Hematopoietic multipotent progenitor cell treated with erythropoietin and hydrocortisone succinate and interleukin-3 and kit ligand, for 6 days (in vitro differentiated cells): ENCODE measurements around the gene UBP1.
"Not testable (repeated sequence)": the region's sequence is repeated elsewhere in the genome, so short reads cannot be mapped to it uniquely, and the experiment has no call there.

Experiments
- DNase-seq: peaks from one replicate; pipeline ENCODE4 v3.0.0-alpha.2; 2015

Gene UBP1

DNA sequence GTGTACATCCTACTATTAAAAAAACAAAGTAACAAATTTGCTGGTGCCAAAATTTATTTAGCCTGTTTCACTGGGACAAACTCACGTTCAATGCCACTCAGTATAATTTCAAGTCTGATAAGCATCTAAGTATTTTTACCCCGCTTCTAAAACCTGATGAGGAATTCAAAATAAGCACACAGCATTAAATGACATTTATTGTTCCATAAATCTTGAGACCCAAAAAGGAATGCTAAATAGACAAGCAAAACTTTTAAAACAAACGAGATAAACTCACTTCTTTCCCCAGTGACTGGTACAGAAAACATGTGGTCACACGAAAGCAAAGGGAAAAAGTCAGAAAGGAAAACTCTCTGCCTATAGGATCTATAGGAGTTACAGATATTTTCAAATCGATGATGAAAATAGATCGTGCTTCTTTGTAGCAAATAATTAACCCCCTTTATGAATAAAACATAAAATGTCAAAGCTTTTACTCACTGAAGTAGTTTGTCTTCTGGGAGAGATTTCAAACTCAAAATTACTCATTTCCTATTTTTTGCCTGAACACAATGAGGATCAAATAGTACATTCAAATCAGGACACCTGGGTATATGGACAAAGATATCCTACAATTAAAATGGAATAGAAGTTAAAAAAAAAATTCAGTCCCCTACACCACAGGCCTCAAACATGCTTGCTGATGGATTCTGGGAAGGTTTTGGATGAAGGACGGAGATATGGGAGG, 51.7 kb downstream of the UBP1 start:
- DNase-seq: no peak

DNA sequence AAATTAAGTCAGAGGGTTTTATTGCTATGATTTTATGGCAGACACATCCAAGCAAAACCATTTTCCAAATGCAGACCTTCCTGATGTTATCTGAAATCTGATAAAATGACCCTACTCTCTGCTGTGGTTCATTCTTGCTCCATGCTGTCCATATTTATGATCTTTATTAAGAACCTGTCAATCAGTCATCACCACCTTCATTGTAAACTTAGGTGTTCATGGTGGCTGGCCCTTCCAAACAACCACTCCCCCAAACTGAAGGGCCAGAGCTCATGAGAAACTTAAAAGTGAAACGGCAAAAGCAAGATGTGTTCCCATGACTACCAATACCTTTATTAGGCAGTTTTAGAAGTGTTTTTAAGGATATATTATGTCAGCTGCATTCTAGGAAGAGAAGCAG, 53.6 kb downstream of the UBP1 start:
- no peak for DNase-seq

DNA sequence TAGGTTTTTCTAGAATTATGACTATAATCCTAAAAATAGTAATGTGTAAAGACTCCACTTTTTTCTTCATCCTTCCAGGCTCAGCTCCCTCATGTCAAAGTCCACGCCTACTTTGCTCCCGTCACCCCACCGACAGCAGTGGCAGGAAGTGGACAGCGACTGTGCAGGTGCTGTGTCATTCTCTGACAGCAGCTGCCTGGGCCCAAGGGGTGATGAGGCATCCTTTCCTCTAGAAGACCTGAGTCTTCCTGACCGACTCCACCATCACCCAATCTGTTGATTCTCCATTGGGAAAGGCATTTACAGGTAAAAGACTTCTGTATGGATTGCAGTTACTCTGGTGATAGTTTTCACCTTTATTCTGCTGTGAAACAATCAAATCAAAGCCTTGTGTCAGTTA, 54.8 kb downstream of the UBP1 start:
- DNase-seq: peak; percentile 31

DNA sequence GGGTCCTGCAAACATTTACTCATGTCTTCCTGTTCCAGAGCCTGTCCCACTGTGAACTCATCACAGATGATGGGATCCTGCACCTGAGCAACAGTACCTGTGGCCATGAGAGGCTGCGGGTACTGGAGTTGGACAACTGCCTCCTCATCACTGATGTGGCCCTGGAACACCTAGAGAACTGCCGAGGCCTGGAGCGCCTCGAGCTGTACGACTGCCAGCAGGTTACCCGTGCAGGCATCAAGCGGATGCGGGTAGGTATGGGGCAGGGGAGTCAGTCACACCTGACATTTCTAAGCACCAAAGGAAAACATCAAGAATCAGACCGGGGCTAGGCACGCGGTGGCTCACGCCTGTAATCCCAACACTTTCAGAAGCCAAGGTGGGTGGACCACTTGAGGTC, 56.3 kb downstream of the UBP1 start:
- no peak for DNase-seq

DNA sequence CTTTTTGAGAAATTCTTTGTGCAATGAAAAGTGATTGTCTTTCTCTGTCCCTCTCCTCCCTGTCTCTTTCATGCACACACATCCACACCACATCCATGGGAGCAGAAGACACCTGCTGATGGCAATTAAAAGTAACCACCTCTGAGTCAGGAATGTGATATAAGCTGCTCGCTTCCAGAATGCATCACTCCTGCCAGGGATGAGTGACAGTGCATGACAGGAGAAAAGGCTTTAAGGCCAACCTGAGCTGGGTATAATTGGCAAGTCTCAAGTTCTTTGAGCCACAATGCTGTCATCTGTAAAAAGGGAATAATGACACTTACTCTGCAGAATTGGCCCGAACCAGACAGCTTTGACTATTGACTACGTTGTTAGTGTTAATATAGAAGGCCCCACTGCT, 59.6 kb downstream of the UBP1 start:
- no peak for DNase-seq

DNA sequence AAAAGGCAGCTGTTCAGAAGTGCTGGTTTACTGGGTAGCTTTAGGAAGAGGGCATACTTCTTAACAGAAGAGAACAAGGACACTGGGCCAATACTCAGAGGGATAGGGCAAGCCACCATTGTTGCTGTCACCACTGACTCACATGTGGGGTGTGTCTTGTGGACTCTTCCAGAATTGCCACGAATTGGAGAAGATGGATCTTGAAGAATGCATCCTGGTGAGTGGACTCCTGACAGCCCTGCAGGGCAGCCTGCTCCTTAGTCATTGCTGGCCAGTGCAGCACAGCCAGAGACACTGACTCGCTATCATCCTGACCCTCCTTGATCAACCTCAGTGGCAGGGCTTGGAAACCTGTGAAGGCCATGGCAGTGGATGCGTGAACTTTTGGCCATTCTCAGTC, 62.3 kb downstream of the UBP1 start:
- no peak for DNase-seq

DNA sequence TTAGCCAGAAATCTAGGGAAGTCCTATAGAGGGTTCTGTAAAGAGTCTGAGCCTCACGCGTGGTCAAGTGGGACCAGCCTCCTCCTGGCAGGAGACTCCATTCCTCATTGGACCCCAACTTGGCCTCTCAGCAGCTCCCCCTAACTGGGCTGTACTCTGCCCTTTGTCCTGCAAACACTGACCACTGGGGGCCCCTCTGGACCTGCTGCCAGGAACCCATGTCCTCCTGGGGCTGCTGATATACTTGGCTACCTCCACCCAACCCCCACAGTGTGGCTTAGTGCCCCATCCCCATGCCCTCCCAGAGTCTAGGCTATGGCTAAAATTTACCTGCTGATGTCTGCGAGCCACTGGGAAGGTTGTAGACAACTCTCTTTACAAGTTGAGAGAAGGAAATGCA, 62.7 kb downstream of the UBP1 start:
- DNase-seq: no peak

DNA sequence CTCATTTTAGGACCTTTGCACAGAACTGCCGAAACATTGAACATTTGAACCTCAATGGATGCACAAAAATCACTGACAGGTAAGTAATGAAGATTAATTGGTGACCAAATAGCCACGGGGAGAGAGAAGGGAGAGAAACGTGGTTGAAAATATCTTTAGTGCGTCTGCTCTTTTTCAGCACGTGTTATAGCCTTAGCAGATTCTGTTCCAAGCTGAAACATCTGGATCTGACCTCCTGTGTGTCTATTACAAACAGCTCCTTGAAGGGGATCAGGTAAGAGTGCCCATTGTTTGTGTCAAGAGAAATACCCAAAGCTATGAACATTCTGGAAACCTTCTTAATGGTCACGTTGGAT, 67.1 kb downstream of the UBP1 start:
- no peak for DNase-seq

DNA sequence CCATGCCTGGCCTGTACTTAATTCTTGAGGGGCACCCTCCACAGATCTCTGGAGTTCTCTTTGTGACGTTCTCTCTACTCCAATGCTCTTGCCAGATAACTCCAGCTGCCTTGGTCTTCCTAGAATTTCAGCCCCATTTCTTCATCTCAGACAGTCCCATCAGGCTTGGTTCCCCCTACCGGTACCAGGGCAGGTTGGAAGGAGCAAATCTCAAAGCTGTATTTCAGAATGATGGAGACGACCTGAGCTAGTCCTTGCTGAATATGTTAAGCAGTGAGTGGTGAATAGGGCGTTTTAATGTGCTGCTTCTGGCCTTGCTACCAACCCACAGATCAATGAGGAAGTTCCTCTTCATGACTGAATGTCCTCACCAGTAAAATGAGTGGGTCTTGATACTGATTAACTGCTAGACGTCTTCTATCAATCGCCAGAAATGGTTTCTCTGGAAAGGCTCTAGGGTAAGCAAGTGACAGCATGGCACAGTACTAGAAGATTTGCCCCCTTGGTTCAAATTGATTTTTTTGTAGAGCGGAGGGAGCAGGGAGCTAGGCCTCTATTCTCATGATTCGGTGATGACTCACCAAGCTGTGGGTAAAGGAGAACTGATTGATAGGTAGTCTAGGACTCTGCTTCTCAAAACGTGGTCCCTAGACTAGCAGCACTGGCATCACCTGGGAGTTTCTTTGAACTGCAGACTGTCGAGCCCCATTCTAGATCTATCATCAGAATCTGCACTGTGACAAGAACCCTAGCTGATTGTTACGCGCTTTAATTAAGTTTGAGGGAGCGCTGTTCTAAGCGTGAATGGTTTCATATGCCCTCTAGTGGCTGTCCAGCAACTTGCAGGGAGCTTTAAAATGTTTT, 67.8 kb downstream of the UBP1 start:
- DNase-seq: peak; percentile 86

DNA sequence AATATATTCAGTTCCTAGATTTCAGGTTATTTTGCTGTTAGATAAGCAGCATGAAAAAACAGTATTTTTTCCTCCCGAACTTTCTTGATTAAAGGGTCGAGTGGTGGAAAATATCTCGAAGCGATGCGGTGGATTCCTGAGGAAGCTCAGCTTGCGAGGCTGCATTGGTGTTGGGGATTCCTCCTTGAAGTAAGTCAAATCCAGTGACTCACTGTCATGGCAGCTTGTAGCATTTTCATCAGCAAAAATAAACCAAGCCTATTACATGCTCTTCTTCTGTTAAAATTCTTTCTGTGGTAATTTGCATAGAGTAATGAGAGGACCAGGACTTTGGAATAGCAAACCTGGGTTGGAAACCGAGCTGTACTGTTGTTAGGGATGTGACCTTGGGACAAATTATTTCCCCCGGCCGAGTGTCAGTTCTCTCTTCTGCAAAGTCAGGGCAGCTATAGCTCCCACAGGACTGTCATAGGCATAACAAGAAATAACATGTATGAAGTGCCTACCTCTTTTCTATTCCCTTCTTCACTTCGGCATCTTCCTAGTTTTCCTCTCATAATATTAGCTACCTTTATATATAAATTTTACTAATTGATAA, 75.6 kb downstream of the UBP1 start:
- DNase-seq: no peak

DNA sequence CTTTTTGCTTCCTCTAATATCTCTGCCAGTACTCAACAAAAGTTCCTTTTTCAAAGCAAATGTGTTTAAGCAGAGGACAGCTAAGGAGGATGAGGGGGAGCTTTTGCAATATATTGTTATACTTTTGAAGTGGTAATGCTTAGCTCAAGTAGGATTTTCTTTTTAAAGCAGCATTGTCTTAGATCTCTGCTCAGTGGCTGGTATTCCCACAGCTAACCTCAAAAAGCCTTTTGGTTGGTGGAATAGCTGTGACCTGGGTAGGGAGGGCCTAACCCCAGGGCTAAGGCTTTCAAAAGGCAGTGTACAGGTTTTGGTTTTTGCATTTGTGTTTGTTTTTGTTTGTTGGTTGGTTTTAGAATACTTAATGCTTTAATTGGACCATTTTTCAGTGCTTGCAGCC, 76.1 kb downstream of the UBP1 start:
- no peak for DNase-seq

DNA sequence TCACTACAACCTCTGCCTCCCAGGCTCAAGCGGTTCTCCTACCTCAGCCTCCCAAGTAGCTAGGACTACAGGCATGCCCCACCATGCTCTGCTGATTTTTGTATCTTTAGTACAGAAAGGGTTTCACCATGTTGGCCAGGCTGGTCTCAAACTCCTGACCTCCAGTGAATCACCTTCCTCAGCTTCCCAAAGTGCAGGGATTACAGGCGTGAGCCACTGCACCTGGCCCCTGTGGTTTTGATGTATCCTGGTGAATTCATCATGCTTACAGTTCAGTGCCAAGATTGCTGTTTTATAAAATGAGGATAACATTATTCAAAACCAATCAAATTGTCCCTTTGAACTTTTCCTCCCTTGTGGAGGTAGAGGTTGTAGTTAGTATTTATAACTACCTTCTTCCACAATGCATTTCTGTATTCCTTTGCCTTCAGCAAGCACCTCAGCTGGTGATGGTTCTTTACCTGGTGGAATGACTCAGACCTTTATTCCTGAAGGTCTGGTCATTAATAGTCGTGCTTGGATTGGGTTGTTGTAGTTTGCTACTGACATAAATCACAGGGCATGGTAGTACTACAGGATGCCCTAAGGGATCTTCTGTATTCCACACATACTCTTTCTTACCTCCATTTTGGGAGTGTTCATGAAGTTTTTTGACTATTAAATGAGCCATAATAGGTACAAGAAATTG, 76.9 kb downstream of the UBP1 start:
- DNase-seq: no peak

DNA sequence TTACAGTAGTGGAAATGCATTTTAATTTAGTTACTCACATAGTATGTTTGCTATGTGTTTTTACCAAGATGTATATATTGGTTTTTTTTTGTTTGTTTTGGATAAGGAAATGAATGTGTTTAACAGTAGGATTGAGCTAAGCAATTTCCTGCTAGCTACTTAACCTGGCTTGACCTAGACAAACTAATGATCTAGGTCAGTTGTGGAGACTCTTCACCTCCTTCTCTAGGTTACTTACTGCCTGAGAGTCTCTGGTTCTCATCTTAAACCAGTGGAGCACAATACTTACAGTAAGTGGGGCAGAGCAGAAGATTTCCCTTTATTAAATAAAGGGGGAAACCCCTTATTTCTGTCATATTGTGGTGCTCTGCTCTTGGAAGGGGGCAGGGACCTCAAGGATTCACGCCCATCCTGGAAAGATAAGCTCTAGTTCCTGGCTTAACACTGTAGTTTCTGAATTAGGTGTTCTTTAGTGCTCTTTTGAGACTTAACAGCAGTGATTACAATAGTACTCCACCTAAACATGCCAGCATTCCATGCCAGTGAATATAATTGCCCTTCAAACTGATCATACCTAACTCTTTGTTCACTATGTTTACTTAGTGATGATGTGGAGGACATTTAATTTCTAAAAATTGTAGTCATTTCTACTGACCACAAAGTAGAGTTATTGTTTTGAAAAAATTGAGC, 79.9 kb downstream of the UBP1 start:
- peak; percentile 14 for DNase-seq

DNA sequence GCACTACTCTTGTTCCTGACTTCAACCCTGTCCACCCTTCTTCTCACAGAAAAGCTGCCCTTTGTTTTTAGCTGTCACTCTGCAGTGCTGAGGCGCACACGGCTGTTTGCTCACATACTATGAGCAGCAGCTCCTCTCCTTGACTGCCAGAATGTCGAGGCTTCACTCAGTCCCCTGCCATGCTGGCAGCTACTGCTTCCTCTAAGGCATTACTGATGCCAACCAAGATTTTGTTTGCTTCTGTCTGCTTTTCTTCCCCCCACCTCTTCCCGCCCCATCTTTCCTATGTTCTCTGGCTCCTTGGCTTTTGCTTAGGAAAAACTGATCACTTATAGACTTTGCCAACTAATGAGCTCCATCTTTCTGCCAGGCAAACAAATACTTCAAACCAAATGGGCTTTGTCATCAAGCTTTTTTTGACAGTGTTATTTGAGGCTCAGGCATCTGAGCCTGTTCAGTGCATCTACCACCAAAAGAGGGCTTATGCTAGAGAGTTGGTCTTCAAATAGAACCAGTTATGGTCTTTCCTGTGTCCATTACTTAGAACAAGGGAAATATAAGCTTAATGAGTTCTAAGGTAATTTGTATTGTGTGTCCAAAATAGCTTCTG, 81.9 kb downstream of the UBP1 start:
- DNase-seq: no peak

DNA sequence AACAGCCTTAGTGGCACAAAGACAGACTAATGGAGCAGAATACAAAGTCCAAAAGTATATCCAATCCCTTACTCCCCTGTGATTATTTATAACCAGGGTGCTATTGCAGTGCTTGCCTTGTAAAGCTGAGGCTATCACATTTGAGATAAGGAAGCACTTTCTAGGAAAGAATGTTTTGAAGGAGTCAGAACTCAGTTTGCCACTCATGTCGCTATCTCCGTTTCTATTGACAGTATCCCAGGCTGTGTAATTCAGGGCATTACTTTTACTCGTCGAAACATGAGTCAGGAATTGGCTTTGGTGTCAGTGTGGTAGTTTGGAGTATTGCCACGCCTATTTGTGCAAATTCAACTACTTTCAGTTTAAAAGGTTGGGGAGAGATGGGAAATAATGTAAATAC, 84.6 kb downstream of the UBP1 start:
- DNase-seq: no peak

DNA sequence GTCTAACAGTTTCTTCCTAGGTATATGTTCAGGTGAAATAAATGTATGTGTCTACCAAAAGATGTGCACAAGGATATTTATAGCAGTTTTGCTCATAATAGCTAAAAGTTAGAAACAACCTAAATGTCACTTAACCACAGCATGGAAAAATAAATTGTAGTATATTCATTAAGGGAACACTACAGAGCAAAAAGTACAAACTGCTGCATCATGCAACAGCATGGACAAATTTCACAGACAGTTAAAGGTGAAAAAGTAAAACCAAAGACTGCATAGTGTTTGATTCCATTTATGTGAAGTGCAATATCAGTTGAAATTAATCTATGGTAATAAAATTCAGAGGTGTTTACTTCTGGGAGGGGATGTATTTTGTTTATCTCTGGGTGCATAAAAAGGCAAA, 100.4 kb downstream of the UBP1 start:
- no peak for DNase-seq

DNA sequence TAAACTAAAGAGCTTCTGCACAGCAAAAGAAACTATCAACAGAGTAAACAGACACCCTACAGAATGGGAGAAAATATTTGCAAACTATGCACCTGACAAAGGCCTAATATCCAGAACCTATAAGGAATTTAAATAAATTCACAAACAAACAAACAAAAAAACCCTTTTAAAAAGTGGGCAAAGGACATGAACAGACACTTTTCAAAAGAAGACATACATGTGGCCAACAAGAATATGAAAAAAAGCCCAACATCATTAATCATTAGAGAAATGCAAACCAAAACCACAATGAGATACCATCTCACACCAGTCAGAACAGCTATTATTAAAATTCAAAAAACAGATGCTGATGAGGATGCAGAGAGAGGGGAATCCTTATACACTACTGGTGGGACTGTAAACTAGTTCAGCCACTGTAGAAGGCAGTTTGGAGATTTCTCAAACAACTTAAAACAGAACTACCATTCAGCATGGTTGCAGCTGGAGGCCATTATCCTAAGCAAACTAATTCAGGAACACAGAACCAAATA, 101.2 kb downstream of the UBP1 start:
- DNase-seq: not testable (repeated sequence)
